DND-41 (cell line): ENCODE data around the gene COLGALT1.

ENCODE experiments used
- ATAC-seq: fragments of 200-7000 bp; cut with Tn5 transposase; 3 replicates; pipeline ENCODE4 v1.9.1; 2021; ENCODE audit warnings: low read depth; ENCODE audit not compliant: insufficient read depth
- DNase-seq: peaks from one replicate; pipeline ENCODE4 v3.0.0-alpha.2; 2020
- H2AFZ ChIP-seq: 2 replicates; pipeline ENCODE4 v1.6.0; 2012; ENCODE audit warnings: low read depth, low read length
- H3K27ac ChIP-seq: 2 replicates; pipeline ENCODE4 v1.5.1; 2012; ENCODE audit warnings: low read length, inconsistent platforms
- H3K27me3 ChIP-seq: fragments of 200-600 bp; sonication (generic); 2 replicates; pipeline ENCODE4 v1.6.0; 2012; ENCODE audit warnings: low read length, mild to moderate bottlenecking, inconsistent platforms; ENCODE audit not compliant: insufficient read depth, poor library complexity
- H3K36me3 ChIP-seq: 2 replicates; pipeline ENCODE4 v1.5.1; 2012; ENCODE audit warnings: low read length, inconsistent platforms; ENCODE audit not compliant: insufficient read depth
- H3K4me1 ChIP-seq: 2 replicates; pipeline ENCODE4 v1.5.1; 2012; ENCODE audit warnings: mild to moderate bottlenecking, low read length; ENCODE audit not compliant: insufficient read depth
- H3K4me2 ChIP-seq: 2 replicates; pipeline ENCODE4 v1.6.0; 2012; ENCODE audit warnings: mild to moderate bottlenecking, moderate library complexity, low read length, inconsistent platforms; ENCODE audit not compliant: insufficient read depth
- H3K4me3 ChIP-seq, 2 experiments: fragments of 200-600 bp in 1 of 2; shearing (Covaris generic) in 1 of 2; 2 replicates each; pipeline ENCODE4 v1.5.1; 2012 to 2016; ENCODE audit warnings: inconsistent platforms in 2 of 2, low read length in 2 of 2, mild to moderate bottlenecking in 2 of 2, low read depth in 1 of 2, moderate library complexity in 1 of 2
- H3K79me2 ChIP-seq: 2 replicates; pipeline ENCODE4 v1.6.0; 2012; ENCODE audit warnings: low read length, inconsistent platforms; ENCODE audit not compliant: insufficient read depth
- H3K9ac ChIP-seq: 2 replicates; pipeline ENCODE4 v1.6.0; 2012; ENCODE audit warnings: low read depth, mild to moderate bottlenecking, inconsistent platforms, low read length, moderate library complexity
- H3K9me3 ChIP-seq: 2 replicates; pipeline ENCODE4 v1.5.1; 2012; ENCODE audit warnings: low read length, moderate library complexity, mild to moderate bottlenecking, inconsistent platforms; ENCODE audit not compliant: insufficient read depth, severe bottlenecking
- H4K20me1 ChIP-seq: 2 replicates; pipeline ENCODE4 v1.6.0; 2012; ENCODE audit warnings: low read length; ENCODE audit not compliant: insufficient read depth
- CTCF ChIP-seq: IDR thresholded peaks from 2 replicates; pipeline ENCODE4 v1.5.1; 2012; ENCODE audit warnings: borderline replicate concordance, low read length, moderate library complexity, mild to moderate bottlenecking; ENCODE audit not compliant: poor library complexity, severe bottlenecking; ENCODE audit errors: extremely low read depth
- EZH2 ChIP-seq: IDR thresholded peaks from 3 replicates; pipeline ENCODE4 v1.6.1; 2012; ENCODE audit warnings: borderline replicate concordance, low read depth, mild to moderate bottlenecking, moderate library complexity, low read length, inconsistent platforms; ENCODE audit not compliant: severe bottlenecking

The COLGALT1 gene

DNA sequence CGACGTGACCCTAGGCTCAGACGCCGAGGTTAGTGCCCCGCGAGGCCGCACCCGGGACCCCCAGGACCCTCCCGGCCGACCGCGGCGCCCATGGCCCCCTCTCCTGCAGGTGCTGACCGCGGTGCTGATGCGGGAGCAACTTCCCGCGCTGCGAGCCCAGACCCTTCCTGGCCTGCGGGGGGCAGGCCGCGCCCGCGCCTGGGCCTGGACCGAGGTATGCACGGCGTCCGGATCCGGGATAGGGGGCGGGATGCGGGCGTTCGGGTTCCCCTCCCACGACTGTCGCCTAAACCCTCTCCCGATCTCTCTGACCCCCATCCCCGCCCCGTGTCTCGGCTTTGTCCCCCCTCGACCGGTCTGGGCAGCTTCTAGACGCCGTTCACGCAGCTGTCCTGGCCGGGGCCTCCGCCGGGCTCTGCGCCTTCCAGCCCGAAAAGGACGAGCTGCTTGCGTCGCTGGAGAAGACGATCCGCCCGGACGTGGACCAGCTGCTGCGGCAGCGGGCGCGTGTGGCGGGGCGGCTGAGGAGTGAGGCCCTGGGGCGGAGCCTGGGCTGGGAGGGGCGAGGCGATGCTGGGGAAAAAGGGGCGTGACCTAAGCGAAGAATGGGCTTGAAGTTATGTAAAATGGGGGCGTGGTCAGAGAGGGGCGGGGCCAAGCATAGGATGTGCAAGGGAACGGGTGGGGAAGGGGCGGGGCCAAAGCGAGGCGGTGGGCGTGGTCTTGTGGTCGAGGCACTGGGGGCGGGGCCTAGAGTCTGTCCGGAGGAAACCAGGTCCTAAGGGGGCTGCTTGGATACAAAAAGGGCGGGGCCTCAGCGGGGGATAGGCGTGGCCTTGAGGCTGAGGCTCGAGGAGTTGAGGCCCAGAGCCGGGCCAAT is 16.0 kb upstream of the COLGALT1 start:
- H2AFZ ChIP-seq: peak overlapping the region; percentile 68
- no peaks in the 10 kb centered on the region for H3K9me3 ChIP-seq
- no peaks in the 10 kb centered on the region for H3K36me3 ChIP-seq
- H4K20me1 ChIP-seq: peaks cover 6% of the 10 kb centered on the region
- no peaks in the 10 kb centered on the region for H3K79me2 ChIP-seq
- ATAC-seq (peak; percentile 90), DNase-seq (peak; percentile 100)
- H3K4me1 ChIP-seq: peaks cover 13% of the 10 kb centered on the region
- H3K4me3 ChIP-seq: peak overlapping the region in 1 of 2 experiments; percentile 57; a peak in 3 of 4 replicates
- TF ChIP-seq EZH2 (no peak), CTCF (peak; percentile 45)
- peak overlapping the region; percentile 94 for H3K4me2 ChIP-seq
- H3K27me3 ChIP-seq: peaks cover 5% of the 10 kb centered on the region
- peak overlapping the region; percentile 56 for H3K9ac ChIP-seq
- peak overlapping the region; percentile 41; the same call in 1 of the 2 replicates for H3K27ac ChIP-seq

DNA sequence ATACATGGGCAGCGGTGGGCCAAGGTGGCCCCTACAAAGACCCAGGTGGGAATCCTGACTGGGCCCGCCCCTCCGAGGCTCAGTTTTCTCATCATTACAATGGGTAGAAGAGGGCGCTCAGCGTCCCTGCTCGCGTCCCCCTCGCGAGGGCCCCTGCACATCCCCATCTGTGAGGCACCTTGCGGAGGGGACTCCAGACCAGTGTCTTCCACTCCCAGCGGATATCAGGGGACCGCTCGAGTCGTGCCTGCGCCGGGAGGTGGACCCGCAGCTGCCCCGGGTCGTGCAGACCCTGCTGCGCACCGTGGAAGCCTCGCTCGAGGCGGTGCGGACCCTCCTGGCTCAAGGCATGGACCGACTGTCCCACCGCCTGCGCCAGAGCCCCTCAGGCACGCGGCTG is 15.3 kb upstream of the COLGALT1 start:
- Histone ChIP-seq H3K9ac (no peak overlapping the region), H3K4me2 (peak overlapping the region; percentile 94), H3K36me3 (no peaks in the 10 kb centered on the region), H3K4me3 (no peak overlapping the region), H3K27ac (no peak overlapping the region), H3K27me3 (peaks cover 5% of the 10 kb centered on the region), H2AFZ (no peak overlapping the region), H3K4me1 (peaks cover 13% of the 10 kb centered on the region), H4K20me1 (peaks cover 6% of the 10 kb centered on the region), H3K9me3 (no peaks in the 10 kb centered on the region), H3K79me2 (no peaks in the 10 kb centered on the region)
- DNase-seq: no peak
- TF ChIP-seq CTCF (no peak), EZH2 (no peak)
- no peak for ATAC-seq

DNA sequence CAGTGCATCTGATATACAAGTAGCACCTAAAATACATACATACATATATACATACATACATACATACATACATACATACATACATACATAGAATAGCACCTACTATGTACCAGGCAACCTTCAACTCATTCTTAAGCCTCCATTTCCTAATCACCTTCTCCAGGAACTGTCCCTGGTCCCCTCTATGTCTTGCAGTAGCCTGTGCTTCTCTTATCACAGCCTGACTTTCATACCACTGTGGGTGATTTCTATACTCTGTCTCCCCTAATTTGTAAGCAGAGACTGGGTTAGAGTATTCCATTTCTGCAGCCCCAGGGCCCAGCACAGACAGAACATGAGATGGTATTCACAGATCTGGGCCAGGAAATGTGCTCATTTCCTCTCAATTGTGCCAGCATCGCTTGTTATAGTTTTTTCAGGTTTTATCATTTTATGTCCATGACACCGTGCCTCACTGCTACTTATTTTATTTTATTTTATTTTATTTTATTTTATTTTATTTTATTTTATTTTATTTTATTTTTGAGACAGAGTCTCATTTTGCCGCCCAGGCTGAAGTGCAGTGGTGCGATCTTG is 14.2 kb upstream of the COLGALT1 start:
- Histone ChIP-seq H3K9me3 (no peaks in the 10 kb centered on the region), H3K79me2 (no peaks in the 10 kb centered on the region), H3K27me3 (peaks cover 5% of the 10 kb centered on the region), H3K4me1 (peaks cover 13% of the 10 kb centered on the region), H3K4me3 (no peak overlapping the region), H3K36me3 (no peaks in the 10 kb centered on the region), H4K20me1 (peaks cover 6% of the 10 kb centered on the region), H2AFZ (no peak overlapping the region), H3K9ac (no peak overlapping the region), H3K27ac (no peak overlapping the region), H3K4me2 (no peak overlapping the region)
- ATAC-seq (no peak), DNase-seq (no peak)
- TF ChIP-seq EZH2 (no peak), CTCF (no peak)
